ENCODE results near the gene SMTN. TPM values are rescaled to one million over a fixed set of nuclear protein-coding genes. Genes with fewer than 3 reads are reported as not detected.
A peak's percentile ranks its signal among the peaks of the same experiment; 100 is the strongest.

Gene SMTN
- total RNA-seq, 8 experiments from 2014 or later, result 3.2 to 16.9 (median 9.9) TPM

DNA sequence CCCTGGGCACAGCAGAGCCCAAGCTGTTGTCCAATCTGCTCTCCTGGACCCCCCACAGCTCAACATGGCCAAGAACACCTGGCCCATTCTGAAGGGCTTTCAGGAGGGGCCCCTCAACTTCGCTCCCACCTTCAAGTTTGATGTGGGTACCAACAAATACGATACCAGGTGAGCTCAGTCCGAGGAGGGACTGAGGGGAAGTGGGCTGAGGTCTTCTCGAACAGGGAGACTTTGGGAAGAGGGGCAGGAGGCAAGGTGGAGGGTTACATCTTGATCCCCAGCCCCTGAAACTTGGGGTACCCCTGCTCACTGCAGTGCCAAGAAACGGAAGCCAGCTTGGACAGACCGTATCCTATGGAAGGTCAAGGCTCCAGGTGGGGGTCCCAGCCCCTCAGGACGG, 47.0 kb downstream of the SMTN start:
- Histone ChIP-seq H3K4me3 (no peak overlapping the region), H3K4me1 (replicated peaks in 1 of 2) (peaks cover 0 to 5% of the 10 kb centered on the region in 2 donors), H3K27ac (no peak overlapping the region)
- WGBS, 10 experiments, result 80 to 100% (median 83%) methylated on average over 1 to 2 of the region's 7 CpGs; no CpG with 5 or more reads in 7 of the 10 experiments
- no peak for ATAC-seq (replicated peaks in 6 of 8)
- in situ Hi-C loops (cut with MboI; ENCODE audit: low pct_unique_long_range_greater_than_20kb in 2 of 9, low sequenced_read_pairs in 9 of 9, unreplicated experiment in 9 of 9), result loop anchor here in 1 of 9 experiments (25.0 kb wide), 1 partner anchor 109 kb away; no protein-coding TSS in a partner anchor

DNA sequence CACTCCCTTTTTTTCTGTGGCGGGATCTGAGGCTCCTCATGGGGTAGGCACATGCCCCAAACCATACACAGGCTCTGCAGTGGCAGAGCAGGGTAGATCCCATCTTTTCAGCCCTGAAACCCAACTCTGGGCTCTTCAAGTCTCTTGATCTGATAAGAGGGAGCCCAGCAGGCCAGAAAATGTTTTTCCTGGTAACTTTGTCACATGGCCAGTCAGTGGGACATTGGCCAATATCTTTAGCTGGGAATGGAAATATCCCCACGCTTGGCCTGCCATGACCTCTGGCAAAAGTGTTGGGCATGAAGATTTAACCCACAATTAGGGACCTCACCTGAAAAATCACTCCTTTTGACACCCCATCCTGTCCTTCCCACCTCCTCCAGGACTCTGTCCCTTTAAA, 49.8 kb downstream of the SMTN start:
- no peak for ATAC-seq (replicated peaks in 6 of 8)

GRCh38 chr22:31133911-31134310, 52.8 kb downstream of the SMTN start:
- WGBS, 10 experiments, result 100% methylated on average over 5 of the region's 19 CpGs; no CpG with 5 or more reads in 9 of the 10 experiments
- in situ Hi-C loops (cut with MboI; ENCODE audit: low pct_unique_long_range_greater_than_20kb in 2 of 9, low sequenced_read_pairs in 9 of 9, unreplicated experiment in 9 of 9), result loop anchor here in 1 of 9 experiments (25.0 kb wide), 1 partner anchor 103 kb away; no protein-coding TSS in a partner anchor
- peak in 1 of 8 experiments; percentile 18 for ATAC-seq (replicated peaks in 6 of 8)

More for the DNA sequence above, 49.8 kb downstream of the SMTN start:
- in situ Hi-C loops (cut with MboI; ENCODE audit: low pct_unique_long_range_greater_than_20kb in 2 of 9, low sequenced_read_pairs in 9 of 9, unreplicated experiment in 9 of 9), result loop anchor here in 1 of 9 experiments (25.0 kb wide), 1 partner anchor 106 kb away; no protein-coding TSS in a partner anchor
- H3K4me1 ChIP-seq (replicated peaks in 1 of 2), result no peaks in the 10 kb centered on the region
- WGBS, 10 experiments, result 83 to 100% (median 100%) methylated on average over 1 to 2 of the region's 2 CpGs; no CpG with 5 or more reads in 5 of the 10 experiments
- H3K4me3 ChIP-seq, result no peak overlapping the region
- H3K27ac ChIP-seq, result no peak overlapping the region

DNA sequence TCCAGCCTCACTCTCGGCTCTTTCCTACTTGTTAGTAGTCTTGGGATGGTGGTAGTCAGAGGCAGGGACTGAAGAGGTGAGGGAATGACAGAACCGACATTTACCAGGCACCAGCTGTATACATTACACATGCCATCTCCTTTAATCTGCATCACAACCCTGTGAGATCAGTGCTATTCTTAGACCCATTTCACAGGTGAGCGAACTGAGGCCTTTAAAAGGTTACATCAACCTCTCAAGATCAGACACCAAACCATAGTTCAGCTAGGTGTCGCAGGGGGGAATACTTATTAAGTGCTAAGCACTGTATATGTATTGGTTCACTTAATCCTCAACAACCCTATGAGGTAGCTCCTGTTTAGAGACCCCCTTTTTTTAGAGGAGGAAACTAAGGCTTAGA, 53.6 kb downstream of the SMTN start:
- H3K4me3 ChIP-seq, result no peak overlapping the region
- in situ Hi-C loops (cut with MboI; ENCODE audit: low pct_unique_long_range_greater_than_20kb in 2 of 9, low sequenced_read_pairs in 9 of 9, unreplicated experiment in 9 of 9), result loop anchor here in 1 of 9 experiments (25.0 kb wide), 1 partner anchor 103 kb away; no protein-coding TSS in a partner anchor
- WGBS, 10 experiments, result 38 to 100% (median 100%) methylated on average over 1 to 2 of the region's 4 CpGs; no CpG with 5 or more reads in 5 of the 10 experiments
- ATAC-seq (replicated peaks in 6 of 8), result no peak
- H3K4me1 ChIP-seq (replicated peaks in 1 of 2), result no peaks in the 10 kb centered on the region
- no peak overlapping the region for H3K27ac ChIP-seq

More at GRCh38 chr22:31133911-31134310, 52.8 kb downstream of the SMTN start:
- Histone ChIP-seq H3K4me1 (replicated peaks in 1 of 2) (no peaks in the 10 kb centered on the region), H3K4me3 (no peak overlapping the region), H3K27ac (no peak overlapping the region)

DNA sequence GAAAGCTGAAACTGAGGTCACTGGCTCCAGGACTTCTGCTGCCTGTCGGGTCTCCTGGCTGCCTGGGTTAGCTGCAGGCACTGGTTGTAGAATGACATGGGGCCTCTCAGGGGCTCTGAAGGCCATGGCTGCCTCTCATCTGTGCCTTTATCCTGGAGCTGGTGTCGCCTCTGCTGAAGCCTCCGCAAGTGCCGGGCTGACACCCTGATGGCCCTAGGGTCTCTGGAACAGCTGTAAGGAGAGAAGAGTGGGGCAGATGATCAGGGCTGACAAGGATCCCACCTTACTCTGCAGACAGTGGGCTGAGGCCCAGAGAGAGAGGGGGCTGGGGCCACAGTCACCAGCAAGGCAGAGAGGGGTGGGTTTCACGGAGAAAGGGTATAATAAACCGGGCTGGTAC, 54.6 kb downstream of the SMTN start:
- Histone ChIP-seq H3K4me3 (no peak overlapping the region), H3K27ac (no peak overlapping the region), H3K4me1 (replicated peaks in 1 of 2) (no peaks in the 10 kb centered on the region)
- no peak for ATAC-seq (replicated peaks in 6 of 8)
- WGBS, 10 experiments, result 70 to 95% (median 80%) methylated on average over 2 to 4 of the region's 6 CpGs; no CpG with 5 or more reads in 7 of the 10 experiments
- in situ Hi-C loops (cut with MboI; ENCODE audit: low pct_unique_long_range_greater_than_20kb in 2 of 9, low sequenced_read_pairs in 9 of 9, unreplicated experiment in 9 of 9), result loop anchor here in 1 of 9 experiments (25.0 kb wide), 1 partner anchor 102 kb away; no protein-coding TSS in a partner anchor

DNA sequence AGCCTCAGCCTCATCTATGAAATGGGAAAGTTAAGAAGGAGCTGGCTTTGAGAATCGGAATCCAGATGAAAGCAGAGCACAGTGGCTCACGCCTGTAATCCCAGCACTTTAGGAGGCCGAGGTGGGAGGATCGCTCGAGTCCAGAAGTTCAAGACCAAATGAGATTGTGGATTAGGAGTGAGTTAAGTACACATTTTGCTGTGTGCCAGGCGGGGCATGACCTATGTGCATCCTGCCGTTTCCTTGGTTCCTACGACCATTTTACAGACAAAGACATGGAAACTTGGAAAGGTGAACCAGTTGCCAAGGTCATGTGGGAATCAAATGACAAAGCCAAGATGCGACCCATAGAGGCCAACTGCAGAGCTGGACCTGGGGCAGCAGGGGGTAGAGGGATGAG, 55.0 kb downstream of the SMTN start:
- no peak overlapping the region for H3K4me3 ChIP-seq
- no peak for ATAC-seq (replicated peaks in 6 of 8)
- WGBS, 10 experiments, result 56 to 100% (median 84%) methylated on average over 1 to 8 of the region's 9 CpGs; no CpG with 5 or more reads in 3 of the 10 experiments
- H3K4me1 ChIP-seq (replicated peaks in 1 of 2), result no peaks in the 10 kb centered on the region
- no peak overlapping the region for H3K27ac ChIP-seq
- in situ Hi-C loops (cut with MboI; ENCODE audit: low pct_unique_long_range_greater_than_20kb in 2 of 9, low sequenced_read_pairs in 9 of 9, unreplicated experiment in 9 of 9), result loop anchor here in 1 of 9 experiments (25.0 kb wide), 1 partner anchor 101 kb away; no protein-coding TSS in a partner anchor

GRCh38 chr22:31136711-31137110, 55.6 kb downstream of the SMTN start:
- Histone ChIP-seq H3K4me3 (no peak overlapping the region), H3K27ac (no peak overlapping the region), H3K4me1 (replicated peaks in 1 of 2) (no peaks in the 10 kb centered on the region)
- WGBS, 10 experiments, result 76 to 91% methylated on average over 4 to 7 of the region's 16 CpGs; no CpG with 5 or more reads in 8 of the 10 experiments
- ATAC-seq (replicated peaks in 6 of 8), result no peak
- in situ Hi-C loops (cut with MboI; ENCODE audit: low pct_unique_long_range_greater_than_20kb in 2 of 9, low sequenced_read_pairs in 9 of 9, unreplicated experiment in 9 of 9), result loop anchor here in 1 of 9 experiments (25.0 kb wide), 1 partner anchor 101 kb away; no protein-coding TSS in a partner anchor

DNA sequence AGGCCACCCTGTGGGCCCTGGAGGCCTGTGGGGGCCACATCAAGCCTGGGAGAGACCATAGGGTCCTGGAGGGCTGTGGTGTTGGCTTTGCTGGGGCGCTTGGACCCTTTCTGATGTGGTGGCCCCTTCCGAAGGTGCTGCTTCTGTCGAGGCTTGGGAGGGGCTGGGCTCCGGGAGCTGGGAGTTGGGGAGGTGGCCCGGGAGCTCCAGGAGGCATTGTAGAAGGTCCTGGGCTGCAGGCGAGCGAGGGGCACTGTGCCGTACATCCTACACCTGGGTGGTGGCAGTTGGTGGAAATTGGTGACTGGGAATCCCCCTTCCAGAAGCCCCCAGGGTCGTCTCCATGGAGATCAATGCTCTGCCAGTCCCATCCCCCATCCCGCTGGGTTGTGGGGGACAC, 56.6 kb downstream of the SMTN start:
- Histone ChIP-seq H3K4me1 (replicated peaks in 1 of 2) (no peaks in the 10 kb centered on the region), H3K27ac (no peak overlapping the region), H3K4me3 (no peak overlapping the region)
- no peak for ATAC-seq (replicated peaks in 6 of 8)
- in situ Hi-C loops (cut with MboI; ENCODE audit: low pct_unique_long_range_greater_than_20kb in 2 of 9, low sequenced_read_pairs in 9 of 9, unreplicated experiment in 9 of 9), result loop anchor here in 1 of 9 experiments (25.0 kb wide), 1 partner anchor 100 kb away; no protein-coding TSS in a partner anchor
- WGBS, 10 experiments, result 35% methylated on average over 4 of the region's 10 CpGs; no CpG with 5 or more reads in 9 of the 10 experiments

DNA sequence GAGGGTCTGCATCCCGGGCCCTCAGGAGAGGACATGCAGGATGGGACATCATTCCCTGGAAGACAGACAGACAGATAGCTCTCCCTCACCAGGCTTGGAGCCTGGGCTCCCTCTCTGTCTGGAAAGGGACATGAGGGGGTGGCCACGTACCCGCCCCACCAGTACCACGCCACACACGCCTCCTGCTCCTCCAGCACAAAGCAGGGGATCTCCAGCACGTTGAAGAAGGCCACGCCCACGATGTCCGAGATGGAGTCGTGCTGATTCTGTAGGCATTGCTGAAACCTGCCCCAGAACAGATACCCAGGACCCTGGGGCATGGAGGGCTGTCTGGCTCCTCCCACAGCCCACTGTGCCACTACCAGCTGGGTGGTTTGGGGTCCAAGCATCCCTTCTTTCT, 57.0 kb downstream of the SMTN start:
- WGBS, 10 experiments, result 0 to 100% (median 80%) methylated on average over 1 to 5 of the region's 10 CpGs; no CpG with 5 or more reads in 5 of the 10 experiments
- ATAC-seq (replicated peaks in 6 of 8), result no peak
- no peaks in the 10 kb centered on the region for H3K4me1 ChIP-seq (replicated peaks in 1 of 2)
- H3K27ac ChIP-seq, result no peak overlapping the region
- in situ Hi-C loops (cut with MboI; ENCODE audit: low pct_unique_long_range_greater_than_20kb in 2 of 9, low sequenced_read_pairs in 9 of 9, unreplicated experiment in 9 of 9), result loop anchor here in 1 of 9 experiments (25.0 kb wide), 1 partner anchor 99 kb away; no protein-coding TSS in a partner anchor
- no peak overlapping the region for H3K4me3 ChIP-seq

GRCh38 chr22:31139066-31139465, 57.9 kb downstream of the SMTN start:
- in situ Hi-C loops (cut with MboI; ENCODE audit: low pct_unique_long_range_greater_than_20kb in 2 of 9, low sequenced_read_pairs in 9 of 9, unreplicated experiment in 9 of 9), result loop anchor here in 1 of 9 experiments (25.0 kb wide), 1 partner anchor 98 kb away; no protein-coding TSS in a partner anchor
- no peaks in the 10 kb centered on the region for H3K4me1 ChIP-seq (replicated peaks in 1 of 2)
- WGBS, 10 experiments, result 29 to 92% (median 80%) methylated on average over 1 to 3 of the region's 3 CpGs; no CpG with 5 or more reads in 5 of the 10 experiments
- H3K27ac ChIP-seq, result no peak overlapping the region
- ATAC-seq (replicated peaks in 6 of 8), result no peak
- no peak overlapping the region for H3K4me3 ChIP-seq

DNA sequence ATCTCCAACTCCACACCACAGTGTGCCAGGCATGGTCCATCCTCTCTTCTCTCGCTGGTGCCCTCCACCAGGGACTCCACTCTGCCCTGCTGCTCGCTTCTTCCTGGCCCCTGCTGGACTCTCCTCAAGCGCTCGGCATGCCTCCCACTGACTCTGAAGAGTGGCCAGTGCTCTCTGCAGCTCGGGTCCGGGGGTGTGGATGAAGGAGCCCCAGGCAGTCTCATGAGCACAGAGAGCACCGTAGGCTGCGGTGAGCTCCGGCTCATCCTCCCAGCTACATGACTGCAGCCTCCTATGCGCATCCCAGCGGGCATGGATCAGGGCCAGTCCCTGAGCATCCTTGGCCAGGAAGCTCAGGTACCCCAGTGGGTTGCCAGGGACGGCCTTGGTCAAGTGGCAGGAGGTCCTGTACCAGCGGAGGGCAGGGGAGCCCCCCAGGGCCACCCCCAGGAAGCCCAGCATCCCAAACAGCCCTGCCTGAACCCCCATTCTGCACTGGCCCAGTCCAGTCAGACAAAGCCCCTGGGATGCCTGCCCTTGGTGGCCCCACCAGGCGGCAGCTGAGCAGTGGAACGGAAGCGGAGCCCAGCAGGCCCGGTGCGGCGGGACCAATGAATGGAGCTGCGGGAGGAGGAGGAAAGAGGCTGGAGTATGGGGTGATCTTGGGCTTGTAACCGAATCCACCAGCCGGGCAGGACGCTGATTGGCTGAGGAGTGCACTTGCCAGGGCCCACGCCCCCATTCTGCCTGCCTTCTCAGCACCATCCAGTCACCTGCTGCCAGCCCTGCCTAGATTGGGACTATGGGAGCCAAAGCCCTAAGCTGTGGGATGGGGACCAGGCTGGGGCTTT, 59.0 kb downstream of the SMTN start, which contains the start of gene PLA2G3:
Gene PLA2G3, minus strand, starts transcription at position 643 of the 851 bp plus-strand sequence. Its CDS starts 154 bp downstream, at position 489.
- no peaks in the 10 kb centered on the region for H3K4me1 ChIP-seq (replicated peaks in 1 of 2)
- WGBS, 10 experiments, result 11 to 30% (median 17%) methylated on average over 1 to 11 of the region's 24 CpGs; no CpG with 5 or more reads in 5 of the 10 experiments
- ATAC-seq (replicated peaks in 6 of 8), result peak; percentile 42 to 99 (median 64)
- H3K4me3 ChIP-seq, result no peak within 1 kb of the TSS
- in situ Hi-C loops (cut with MboI; ENCODE audit: low pct_unique_long_range_greater_than_20kb in 2 of 9, low sequenced_read_pairs in 9 of 9, unreplicated experiment in 9 of 9), result loop anchor here in 1 of 9 experiments (25.0 kb wide), 1 partner anchor 97 kb away; no protein-coding TSS in a partner anchor
- no peak within 1 kb of the TSS for H3K27ac ChIP-seq

DNA sequence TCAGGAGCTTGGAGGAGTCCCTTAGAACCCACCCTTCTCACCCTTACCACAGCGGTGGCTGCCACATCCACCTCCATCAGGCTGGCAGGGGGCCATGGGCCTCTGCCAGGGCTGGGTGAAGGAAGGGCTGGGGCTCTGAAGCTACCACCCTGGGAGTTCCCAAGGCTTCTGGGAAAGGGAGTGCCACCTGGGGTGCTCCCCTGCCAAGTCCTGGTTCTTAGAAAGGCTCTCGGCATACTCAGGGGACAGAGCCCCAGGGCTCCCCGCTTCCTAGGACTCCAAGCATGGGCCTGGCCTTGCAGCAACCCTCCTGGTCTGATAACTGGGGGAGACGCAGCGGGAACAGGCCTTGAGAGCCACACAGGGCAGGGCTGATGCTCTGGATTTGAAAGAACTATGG, 59.6 kb downstream of the SMTN start:
- ATAC-seq (replicated peaks in 6 of 8), result peak in 1 of 8 experiments; percentile 15
- Histone ChIP-seq H3K27ac (no peak overlapping the region), H3K4me3 (no peak overlapping the region), H3K4me1 (replicated peaks in 1 of 2) (no peaks in the 10 kb centered on the region)
- in situ Hi-C loops (cut with MboI; ENCODE audit: low pct_unique_long_range_greater_than_20kb in 2 of 9, low sequenced_read_pairs in 9 of 9, unreplicated experiment in 9 of 9), result loop anchor here in 1 of 9 experiments (25.0 kb wide), 1 partner anchor 97 kb away; no protein-coding TSS in a partner anchor
- WGBS, 10 experiments, result 40 to 100% (median 90%) methylated on average over 1 to 2 of the region's 5 CpGs; no CpG with 5 or more reads in 6 of the 10 experiments

Data from motor neuron (in vitro differentiated cells).